ENCODE measurements around the gene HRH2.

Gene HRH2

DNA sequence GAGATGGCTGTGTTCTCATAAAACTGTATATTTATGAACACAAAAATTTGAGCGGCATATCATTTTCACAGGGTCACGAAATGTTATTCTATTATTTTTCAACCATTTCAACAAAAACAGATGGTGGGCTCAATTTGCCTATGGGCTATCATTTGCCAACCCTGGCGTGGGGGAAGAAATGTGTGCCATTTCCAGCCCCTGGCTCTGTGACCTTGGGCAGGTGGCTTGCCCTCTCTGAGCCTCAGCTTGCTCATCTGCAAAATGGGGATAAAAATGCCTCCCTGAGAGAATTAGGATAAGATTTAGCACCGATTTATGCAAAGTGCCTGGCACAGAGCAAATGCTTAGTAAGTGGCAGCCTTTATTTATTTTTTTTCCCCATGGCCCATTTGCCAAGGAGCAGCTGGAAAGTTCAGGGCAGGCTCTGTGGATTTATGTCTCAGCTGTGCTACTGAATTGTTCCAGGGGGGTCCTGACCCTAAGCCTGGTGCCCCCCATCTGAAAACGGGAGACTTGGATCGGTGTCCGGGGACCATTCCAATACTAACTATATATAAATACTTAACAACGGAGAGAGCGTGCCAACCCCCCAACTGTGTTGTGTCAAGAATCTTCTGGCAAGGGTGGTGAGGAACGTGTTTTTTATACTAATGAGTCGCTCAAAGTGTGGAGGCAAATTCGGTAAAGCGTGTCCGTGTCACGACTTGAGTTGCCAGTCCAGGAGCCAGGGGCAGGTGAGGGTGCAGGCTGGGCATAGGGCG lies 34.5 kb downstream of the HRH2 start:
- no peak for DNase-seq (ENCODE audit: low read depth, low spot score)

DNA sequence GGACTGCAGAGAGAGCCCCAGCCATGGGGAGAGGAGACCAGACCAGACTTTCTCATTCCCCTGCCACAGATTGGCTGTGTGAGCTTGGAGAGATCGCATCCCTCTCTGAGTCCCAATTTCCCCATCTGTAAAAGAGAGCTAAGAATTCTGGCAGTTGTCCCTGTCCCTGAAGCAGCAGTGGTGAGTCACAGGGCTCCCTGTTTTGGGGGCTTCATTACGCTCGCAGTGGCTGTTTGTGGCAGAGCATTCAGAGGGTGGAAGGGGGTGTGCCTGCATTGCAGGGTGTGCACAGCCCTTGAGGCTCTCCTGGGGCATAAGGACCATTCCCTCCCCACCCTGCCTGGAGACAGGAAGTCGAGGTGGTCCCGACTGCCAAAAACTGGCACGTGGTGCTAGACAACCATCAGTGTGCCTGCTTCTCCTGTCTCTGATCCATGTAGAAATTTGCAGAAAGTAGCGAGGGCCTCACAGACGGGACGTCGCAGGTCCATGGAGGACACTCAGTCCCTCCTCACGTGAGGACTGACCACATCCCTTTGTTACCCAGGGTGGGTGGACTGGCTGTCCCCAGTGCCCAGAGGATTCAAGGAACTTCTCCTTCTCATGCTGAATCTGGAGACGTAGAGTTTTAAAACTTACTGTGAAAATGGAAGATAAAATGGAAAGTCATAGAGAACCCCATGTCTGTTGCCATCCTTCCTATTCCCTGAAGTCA lies 35.3 kb downstream of the HRH2 start:
- no peak for DNase-seq (ENCODE audit: low read depth, low spot score)

DNA sequence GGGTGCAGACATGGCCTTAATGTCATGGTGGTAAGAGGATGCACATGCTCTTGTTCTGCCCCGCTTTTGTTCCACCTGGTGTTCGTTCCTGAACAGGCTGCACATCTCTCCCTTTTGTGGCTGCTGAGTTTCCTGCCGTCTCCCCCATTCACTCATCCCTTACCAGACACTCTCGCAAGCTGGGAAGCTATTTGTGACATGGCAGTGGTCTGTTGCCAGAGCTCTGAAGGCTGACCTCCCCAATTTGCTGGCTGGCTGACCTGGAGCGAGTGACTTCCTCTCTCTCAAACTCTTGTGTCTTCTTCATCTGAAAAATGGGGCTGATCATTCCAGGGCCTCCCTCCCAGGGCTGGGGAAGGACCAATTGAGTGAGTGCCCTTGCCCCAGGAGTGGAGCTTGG lies 35.9 kb downstream of the HRH2 start:
- no peak for DNase-seq (ENCODE audit: low read depth, low spot score)

DNA sequence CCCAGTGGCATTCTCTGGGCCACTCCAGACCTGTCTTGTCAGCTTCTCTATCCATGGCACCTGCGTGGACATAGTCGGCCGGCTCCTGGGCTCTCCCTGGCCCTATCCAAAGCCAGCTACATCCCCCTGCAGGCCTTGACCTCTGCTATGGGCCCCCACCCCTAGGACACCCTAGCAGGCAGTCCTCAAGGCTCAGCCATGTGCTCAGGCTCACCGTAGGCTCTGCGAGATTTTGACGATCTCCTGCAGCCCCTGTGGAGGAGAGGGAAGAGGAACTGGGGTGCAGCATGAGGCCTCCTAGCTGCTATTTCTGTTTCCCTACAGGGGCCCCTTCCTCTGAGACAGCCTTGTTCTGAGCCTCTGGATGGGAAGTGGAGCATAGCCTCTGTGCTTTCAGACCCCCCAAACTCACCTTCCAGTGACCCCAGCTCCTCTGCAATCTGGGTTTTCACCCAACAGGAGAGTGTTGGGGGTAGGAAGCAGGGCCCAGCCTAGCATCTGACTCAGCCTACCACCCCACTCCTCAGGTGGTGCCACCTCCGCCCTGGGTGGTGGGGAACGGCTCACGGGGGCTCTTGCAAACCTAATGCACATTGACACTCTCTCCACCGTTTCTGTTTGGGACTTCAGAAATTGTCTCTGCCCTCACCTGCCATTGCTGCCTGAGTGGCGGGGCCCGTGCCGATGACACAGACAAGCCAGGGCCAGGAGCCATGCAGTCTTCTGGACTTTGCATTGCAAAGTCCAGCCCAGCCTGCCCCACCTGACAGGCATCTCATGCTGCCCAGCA lies 36.7 kb downstream of the HRH2 start:
- no peak for DNase-seq (ENCODE audit: low read depth, low spot score)

DNA sequence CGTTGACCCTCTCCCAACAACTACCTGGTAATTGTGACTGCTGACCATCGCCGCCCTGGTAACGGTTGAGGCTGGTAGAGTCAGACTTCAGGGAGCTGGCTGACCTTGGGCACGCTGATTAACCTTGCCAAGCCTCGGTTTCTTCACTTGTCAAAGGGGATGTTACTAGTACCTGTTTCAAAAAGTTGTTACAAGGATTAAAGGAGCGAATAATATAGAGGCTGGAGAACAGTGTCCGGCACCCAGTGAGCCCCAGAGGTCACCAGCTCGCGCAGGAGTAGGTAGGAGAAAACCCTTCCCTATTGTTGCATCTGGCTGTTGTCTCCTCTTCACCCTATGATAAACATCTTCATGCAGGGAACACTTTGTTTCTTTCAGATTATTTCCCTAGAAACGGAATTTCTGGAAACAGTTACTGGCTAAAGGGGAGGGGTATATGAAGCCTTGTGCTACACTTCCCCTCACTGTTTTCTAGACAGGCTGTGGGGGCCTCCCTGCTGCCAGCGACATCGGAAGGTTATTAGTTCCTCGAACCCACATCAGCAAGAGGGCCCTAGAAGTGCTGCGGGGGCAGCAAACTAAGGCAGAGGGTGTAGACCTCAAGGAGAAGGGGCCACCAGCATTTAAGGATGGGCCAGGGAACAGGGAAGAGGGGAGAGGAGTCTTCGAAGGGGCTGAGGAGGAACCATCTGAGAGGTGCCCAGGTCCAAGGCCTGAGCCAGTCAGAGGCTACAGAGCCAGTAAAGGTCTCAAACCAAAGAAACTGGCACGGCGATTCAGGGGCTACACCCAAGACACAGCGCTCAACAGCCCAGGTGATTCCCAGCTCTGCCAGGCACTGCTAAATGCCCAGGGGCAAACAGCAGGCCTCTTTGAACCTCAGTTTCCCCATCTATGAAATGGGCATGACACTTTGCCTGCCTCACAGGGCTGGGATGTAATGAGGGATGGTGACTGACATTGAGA lies 37.6 kb downstream of the HRH2 start:
- DNase-seq (ENCODE audit: low read depth, low spot score), result no peak

DNA sequence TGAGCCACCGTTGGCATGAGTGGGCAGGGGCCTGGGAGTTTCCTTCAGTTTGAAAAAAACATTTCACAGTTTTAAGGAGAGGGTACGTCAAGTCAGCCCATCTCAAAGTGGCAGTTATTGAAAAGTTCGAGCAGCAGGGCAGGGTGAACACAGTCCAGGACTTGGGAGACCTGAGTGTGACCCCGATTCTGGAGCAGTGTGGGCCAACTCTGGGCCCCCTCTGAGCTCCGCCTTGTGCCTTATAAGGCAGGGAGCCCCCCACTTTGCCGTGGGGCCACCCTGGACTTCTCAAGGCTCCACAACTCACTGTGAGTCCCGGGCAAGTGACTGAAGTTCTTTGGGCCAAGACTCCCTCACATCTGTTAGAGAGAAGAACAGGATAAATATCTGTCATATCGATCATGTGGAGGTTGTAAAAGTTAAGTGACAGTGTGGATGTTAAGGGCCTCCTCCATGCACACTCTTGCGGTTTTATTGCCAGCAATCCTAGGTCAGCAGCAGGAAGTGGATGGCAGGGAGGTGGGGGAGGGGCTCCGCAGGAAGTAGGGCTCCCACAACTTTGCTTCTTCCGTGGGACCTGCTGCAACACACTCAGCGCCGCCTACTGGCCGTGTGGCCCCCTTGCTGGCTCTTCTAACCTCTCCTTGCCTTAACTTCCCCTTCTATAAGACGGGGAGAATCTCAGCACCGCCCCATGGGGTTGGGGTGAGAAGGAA lies 38.4 kb downstream of the HRH2 start:
- DNase-seq (ENCODE audit: low read depth, low spot score), result peak; percentile 74

DNA sequence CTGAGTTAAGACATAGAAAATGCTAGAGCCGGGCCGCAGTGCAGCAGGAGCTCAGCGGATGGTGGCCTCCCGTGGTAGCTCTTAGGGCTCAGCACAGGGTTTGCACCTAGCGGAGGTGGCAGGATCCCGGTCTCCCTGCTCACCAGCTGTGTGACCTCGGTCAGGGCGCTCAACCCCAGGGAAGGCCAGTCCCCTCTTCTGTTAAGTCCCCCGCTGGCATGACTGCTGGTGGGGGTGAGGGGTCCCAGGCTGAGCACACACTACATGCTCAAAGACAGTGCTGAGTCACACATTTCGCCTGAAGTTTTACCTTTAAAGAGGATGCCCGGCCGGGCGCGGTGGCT lies 39.0 kb downstream of the HRH2 start:
- no peak for DNase-seq (ENCODE audit: low read depth, low spot score)

DNA sequence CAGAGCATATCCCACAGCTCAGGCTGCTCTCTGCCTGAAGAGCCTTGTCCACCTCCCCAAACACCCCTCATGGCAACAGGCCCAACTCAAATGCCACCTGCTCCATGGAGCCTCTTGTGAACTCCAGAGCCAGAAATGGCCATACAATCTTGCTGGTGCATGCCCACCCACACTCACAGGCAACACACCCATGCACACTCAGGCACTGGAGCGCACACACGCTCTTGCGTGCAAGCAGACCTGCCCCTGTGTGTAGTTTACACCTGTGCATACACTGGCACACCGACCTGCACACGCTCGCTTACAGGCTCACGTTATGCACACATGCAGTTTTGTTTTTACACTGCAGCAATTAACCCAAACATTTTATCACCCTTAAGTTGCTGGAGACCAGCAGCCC lies 40.0 kb downstream of the HRH2 start:
- DNase-seq (ENCODE audit: low read depth, low spot score), result no peak

DNA sequence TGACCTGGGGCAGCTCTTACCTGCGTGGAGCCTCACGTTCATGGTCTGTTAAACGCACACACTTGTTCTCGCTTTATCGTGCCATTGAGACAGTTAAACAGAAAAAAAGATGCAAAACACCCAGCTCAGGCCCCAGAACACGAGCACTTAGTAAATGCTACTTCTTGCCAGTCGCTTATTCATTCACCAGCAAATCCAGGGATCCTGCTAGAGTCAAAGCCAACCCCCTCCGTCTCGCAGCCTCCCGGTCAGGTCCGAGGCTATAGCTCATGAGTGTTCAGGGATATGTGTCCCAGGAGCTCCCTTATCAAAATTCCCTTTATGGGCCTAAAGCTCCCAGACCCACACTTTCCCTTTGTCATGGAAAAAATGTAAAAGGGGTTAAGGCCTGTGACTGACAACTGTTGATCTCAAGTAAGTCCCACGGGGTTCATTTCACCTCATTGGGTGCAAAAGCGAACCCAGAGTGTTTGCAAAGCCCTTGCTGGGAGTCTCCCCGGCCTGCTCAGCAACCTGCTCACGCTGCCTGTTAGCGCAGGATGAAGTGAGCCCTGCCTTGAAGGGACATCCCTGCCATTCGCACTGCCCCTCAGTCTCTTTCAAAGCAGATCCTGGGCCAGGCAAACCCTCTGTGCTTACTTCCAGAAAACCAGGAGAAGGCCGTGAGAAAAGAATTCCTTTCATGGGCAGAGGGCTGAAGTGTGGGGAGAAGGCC lies 40.7 kb downstream of the HRH2 start:
- DNase-seq (ENCODE audit: low read depth, low spot score), result no peak

DNA sequence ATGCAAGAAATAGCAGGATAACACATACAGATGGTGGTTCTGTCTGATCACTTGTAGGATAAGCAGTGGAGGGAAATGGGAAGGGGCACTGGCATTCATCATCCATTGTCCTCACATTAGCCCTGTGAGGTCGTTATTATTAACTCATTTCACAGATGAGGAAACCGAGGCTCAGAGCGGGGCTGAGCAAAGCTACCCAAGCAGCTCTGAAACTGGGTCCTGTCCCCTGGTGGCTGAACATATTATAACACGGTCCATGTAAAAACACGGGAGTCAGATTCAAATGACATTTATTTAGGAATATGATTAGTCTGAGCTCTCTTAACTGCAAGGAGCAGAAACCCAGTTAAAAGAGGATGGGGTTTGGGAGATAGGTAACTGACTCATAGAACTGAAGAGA lies 43.1 kb downstream of the HRH2 start:
- DNase-seq (ENCODE audit: low read depth, low spot score), result no peak

DNA sequence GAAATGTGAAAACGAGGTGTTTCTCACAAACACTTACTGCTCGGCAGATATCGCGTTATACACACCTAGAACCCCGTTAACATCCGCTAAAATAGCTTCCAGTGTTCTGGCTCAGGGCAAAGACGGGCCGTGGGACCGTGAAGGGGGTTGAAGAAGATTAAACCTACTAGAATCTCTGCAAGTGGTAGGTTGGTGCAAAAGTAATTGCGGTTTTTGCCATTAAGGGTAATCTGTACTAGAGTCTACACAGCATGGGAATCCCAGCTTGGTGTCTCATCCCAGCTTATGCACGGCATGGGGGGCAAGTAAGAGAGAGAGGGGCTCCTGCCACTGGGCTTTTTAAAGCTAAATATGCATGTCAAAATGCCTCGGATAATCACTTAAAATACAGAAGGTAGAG lies 43.9 kb downstream of the HRH2 start:
- no peak for DNase-seq (ENCODE audit: low read depth, low spot score)

DNA sequence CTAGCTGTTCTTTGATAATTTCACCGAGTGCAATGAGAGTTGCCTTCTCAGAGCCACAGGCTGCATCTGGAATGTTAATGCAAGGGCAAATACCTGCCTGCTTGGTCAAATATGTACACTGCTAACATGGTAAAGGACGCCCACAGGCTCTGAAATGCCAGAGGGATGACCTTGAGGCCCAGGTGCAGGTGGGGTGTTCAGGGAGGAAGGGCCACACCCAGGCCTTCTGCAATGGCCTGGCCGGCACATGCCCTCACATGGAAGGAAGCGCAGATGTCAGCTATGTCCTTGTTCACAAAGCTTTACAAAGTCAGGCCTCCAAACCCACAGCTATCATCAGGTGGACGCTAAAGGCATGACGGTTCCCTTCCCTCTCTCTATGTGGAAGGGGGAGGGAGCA lies 48.6 kb downstream of the HRH2 start:
- no peak for DNase-seq (ENCODE audit: low read depth, low spot score)

DNA sequence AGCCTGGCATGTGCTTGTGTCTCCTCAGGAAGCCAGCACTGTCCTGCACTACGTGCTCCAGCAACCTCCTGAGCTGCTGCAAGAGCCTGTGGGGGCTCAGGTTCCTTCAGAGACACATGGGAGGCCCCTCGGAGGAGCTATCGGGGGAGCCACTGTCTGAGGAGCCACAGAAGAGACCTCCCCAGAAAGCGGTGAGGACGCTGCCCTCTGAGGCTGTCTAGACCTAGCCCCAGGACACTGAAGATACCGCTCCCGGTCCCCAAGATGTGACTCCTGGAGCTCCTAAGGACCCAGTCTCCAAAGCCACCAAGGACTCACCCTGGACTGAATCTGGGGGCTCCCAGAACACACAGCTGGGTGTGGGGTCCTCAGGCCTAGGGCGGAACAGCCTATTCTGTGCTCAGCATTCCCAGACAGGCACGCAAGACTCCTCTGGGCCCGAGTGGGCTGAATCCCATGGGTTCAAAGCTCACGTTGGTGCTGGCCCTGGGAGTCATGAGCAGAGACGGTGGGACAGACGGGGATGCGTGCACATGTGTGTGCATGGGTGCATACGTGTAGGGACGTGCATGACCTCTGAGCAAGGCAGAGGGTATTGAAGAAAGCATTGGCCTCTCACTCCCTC lies 50.0 kb downstream of the HRH2 start:
- no peak for DNase-seq (ENCODE audit: low read depth, low spot score)

DNA sequence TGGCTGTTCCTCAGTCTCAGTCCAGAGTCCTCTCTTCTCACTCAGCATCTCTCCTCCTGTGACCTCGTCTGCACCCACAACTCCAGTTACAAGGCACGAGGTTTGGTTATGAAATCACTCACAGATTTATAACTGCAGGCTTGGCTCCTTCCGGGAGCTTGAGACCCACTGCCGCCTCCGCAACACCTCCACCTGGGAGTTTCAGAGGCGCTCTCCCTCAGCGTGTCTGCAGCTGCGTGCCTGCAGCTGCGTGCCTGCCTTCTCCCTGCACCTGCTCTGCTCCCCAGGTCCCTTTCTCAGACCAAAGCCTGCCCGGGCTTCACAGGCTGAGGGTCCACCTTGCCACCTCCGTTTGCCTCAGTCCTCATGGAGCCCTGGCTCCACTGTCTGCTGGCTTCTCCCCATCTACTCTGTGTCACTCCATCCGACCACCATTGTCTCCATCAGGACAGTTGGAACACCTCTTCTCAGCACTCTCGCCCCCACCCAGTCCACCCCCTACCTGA lies 51.5 kb downstream of the HRH2 start:
- no peak for DNase-seq (ENCODE audit: low read depth, low spot score)

DNA sequence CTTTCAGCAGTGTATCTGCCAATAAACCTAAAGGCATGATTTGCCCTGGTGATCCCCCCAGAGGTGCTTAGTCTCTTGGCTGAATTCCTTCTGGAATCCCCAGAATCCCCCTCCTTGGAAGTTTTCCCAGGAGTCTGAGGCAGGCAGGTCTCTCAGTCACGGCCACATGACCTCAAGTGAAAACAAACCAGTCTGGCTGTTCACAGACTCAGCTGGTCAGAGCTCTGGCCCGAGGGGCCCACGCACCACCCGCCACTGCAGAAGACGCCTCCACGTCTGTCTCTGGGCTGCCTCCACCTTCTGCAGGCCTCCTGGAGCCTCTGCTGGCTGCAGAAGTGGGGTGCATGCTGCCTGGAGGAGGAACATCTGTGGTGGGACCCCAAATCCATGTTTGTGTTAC lies 52.5 kb downstream of the HRH2 start:
- DNase-seq (ENCODE audit: low read depth, low spot score), result no peak

DNA sequence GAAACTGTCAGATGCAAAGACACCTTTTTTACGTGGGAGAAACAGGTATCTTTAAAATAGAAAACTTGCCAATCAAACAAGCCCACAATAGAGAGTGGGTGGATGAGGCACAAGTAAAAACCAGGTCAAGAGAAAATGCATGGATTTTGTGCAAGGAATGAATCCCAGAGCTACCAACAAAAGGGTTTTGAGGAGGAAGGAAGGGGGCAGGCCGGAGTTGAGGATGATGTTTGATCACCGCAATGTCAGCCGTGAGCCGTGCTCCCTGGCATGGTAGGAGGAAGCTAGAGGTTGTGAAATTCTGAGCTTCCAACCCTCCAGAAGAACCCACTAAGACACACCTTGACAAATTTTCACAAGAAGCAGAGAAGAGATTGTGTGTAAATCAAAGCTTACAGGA lies 53.2 kb downstream of the HRH2 start:
- DNase-seq (ENCODE audit: low read depth, low spot score), result no peak

DNA sequence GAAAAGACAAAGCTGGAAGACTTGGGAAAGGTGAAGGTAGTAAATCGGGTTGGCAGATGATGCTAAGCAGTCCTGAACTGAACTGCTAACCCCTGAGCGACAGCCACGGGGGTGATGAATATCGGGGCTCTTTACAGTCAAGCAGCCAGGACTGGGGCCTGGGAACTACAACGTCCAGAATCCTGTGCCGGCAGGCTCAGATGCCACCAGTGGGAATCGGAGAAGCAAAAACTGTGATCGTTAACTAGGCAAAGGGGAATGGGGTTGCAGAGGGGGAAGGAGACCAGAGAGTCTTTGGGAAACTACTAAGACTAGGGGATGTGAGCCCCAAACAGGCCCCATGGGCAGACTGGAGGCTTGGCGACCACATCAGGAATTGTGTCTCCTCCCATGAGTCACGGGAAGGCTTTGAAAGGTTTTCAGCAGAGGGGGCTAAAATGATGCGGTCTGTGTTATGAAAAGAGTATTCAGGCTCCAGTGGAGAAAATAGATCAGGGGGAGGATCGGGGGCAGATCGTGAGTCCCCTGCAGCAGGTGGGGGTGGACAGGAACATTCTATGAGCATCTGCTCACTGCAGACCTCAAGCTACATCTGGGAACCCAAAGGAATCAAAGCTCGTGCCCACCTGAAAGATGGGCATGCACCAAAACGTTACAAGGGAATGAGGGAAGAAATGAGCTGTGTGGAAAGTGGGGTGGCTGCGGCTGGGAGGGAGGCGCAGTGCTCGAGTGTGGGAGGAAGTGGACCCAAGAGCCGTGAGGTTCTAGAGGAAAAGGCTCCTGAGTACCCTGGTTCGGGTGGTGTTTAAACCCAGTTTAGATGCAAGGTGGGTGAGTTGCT lies 53.8 kb downstream of the HRH2 start:
- DNase-seq (ENCODE audit: low read depth, low spot score), result no peak

DNA sequence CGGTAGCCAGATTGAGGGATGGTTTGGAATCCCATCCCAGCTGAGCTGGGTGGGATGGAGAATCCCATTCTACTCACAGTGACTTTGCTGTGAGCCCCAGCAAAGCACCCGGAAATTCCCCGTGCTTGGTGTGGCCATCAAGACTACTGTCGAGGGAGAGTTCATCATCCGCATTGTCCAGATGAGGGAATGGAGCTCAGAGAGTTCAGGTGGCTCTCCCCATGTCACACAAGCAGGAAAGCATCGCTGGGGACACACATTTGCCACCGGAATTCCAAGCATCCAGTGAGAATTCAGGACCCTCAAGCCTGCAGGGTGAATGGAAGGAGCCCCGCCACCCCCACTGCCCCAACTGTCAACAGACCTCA lies 54.4 kb downstream of the HRH2 start:
- no peak for DNase-seq (ENCODE audit: low read depth, low spot score)

DNA sequence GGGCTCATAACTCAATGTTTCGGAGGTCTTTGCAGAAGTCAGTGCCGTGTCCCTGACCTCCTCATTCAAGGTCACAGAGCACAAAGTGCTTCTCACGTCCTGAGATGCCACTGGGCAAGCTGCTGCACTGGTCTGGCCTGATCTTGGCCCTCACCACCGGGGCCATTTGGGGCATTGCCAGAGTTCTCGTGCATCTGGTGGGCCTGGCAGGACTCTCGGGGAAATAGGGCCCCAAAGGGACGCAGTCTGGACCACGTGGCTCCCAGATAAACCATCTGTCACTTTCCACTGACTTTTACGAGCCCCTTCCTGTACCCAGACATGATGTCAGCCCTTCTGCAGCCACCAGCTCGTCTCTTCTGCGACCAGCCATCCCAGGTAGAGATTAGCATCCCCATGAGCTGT lies 54.8 kb downstream of the HRH2 start:
- DNase-seq (ENCODE audit: low read depth, low spot score), result no peak

Data from iPS DF 19.7 (cell line).